HG02970 (cell line): ENCODE results near the gene TBC1D8.
A peak's percentile ranks its signal among the peaks of the same experiment; 100 is the strongest.

ENCODE experiments used
- ATAC-seq: cut with Tn5 transposase; IDR thresholded peaks from one replicate; pipeline ENCODE4 v1.9.1; 2021; ENCODE audit warnings: mild to moderate bottlenecking, moderate library complexity, moderate number of reproducible peaks; ENCODE audit not compliant: unreplicated experiment, low FRiP score

TBC1D8 gene

DNA sequence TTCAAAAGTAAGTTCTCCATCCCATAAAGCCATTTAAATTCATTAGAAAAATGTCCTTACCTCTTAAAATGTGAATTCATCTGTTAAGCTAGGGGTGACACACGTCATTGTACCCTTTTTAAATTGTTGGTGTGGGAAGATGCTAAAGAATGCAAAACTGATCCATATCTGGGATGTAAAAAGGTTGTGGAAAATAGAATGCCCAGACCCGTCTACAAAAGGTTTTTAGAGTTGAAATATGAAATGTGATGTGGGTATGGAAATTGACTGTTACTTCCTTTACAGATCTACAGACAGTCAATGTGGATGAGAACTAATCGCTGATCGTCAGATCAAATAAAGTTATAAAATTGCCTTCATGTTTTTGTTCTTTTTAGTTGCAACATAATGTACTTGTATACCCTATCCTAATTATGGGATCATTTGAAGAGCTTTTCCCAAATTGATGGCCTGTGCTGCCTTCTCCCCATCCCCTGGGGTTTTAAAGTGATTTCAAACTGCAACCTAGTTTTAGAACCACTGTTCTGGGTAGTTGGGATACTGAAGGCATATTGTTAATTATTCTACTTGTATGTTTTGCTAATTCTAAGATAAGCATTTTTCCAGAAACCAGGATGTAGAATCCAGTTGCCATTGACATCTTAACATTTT is 145.0 kb downstream of the TBC1D8 start:
- no peak for ATAC-seq

DNA sequence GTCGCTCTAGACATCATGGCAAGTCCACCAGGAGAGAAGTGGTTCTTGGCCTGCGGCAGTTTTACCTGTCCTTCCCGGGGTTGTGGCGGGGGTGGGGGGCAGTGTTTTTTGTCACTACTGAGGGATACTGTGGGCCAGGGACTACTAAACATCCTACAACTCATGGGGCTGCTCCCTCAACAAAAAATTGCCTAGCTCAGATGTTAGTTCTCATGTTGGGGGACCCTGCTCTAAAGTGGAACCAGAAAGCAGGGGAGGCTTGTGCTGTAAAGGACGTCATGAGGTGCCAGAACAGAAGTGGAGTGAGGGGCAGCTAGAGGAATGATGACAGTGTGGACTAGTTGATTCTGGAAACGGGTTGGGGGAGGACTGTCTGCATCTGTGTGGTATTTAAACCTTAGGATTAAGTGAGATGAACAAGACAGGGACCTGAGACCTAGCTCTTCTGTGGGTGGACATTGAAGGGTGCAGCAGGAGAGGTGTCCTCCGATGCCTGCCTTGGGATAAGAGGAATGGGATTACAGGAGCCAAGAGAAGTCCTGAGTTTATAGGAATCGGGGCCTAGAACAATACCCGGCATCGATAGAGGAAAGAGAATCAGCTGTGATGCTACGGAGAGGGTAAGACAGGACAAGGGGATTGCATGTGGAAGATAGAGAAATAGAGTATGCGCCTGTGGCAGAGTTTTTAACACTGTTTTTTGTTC is 146.4 kb downstream of the TBC1D8 start:
- ATAC-seq: no peak

DNA sequence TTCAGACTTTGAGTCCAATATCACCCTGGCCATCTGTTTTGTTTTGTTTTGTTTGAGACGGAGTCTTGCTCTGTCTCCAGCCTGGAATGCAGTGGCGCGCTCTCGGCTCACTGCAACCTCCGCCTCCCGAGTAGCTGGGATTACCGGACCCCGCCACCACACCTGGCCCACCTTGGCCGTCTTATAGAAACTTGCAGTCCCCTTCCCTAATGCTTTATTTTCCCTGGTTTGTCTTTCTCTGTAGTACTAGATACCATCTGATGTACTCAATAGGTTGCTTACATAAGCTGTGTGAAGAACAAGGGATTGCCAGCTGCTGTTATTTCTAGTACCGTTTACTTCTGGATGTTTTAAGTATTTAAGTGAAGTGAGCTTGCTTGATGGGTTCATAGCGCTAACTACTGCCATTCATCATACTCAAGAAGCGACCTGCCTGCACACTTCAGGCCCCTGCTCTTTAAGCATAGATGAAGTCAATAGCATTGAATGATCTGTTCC is 147.9 kb downstream of the TBC1D8 start:
- no peak for ATAC-seq

DNA sequence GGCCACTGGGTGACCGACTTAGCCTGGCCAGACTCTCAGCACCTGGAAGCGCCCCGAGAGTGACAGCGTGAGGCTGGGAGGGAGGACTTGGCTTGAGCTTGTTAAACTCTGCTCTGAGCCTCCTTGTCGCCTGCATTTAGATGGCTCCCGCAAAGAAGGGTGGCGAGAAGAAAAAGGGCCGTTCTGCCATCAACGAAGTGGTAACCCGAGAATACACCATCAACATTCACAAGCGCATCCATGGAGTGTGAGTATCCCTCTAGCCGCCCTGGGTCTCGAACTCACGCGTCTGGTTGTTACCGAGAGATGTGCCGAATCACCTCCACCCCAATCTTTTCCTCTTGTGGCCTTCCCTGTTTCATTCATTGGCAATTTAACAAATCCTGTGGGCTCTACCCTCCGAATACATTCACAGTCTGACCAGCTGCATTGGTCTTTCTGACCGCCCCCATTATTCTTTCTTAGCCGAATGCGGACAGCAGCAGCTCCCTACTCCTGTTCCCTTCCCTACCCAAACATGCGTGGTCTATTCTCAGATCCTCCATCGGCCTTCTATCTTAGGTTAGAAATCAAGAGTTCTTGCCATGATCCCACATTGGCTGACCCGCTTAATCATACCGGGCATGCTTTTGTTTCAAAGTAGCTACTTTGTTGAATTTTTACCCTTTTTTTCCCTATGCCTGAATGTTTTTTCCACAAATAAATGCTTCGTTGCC is 148.5 kb downstream of the TBC1D8 start:
- ATAC-seq: no peak

DNA sequence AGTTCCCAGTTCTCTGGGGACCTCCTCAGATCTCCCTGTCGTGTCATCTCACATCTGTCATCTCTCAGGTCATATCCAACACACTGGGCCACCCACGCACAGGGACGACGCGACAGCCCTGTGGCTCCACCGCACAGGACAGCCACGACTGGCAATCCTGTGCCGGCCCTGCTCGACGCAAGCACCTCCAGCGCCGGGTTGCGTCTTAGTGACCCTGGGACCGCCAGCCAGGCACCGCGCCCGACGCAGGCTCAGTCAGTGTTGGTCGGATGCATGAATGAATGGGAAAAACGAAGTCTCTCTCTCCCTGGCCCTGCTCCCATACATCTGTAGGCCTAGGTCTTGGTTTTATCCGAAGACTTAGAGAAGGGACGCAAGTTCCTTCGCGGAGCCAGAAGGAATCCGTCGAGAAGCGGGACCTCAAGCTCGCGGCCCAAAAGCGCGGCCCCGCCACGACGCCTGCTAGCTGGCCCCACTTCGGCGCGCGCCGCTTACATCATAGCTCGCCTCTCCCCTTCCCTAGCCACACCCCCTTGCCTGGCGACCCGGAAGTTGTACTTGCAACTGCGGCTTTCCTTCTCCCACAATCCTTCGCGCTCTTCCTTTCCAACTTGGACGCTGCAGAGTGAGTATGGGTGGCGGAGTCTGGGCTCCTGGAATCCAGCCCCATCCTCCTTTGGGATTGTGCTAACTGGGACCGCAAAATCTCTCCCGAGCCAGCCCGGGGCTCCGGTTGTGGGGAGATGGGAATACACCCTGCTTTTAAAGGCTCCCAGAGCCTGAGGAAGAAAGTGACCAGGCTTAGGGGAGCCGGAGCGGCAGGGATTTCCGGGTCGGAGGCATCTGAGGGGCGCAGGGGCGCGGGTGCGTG is 149.3 kb downstream of the TBC1D8 start, which contains the start of gene RPL31:
Gene RPL31, plus strand, starts transcription at position 599 of the 871 bp plus-strand sequence. CDS start 413 bp downstream, outside the sequence.
- peak; percentile 98 for ATAC-seq

DNA sequence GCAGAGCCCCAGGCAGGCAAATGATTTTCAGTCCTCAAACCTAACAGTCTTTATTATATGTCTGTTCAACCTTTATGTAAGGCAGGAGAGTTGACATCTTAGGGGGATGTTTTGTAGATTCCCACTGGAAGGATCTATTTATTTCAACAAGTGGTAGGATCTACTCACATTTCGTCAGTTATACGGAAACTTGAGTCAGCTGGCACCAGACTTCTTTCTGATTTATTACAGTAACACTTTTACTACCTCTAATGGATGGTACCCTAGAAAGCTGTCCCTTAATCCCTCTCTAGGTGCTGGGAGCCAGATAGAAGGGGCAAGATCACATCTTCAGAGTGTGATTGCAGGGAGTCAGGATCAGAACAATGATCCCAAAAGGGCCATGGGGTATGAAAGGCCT is 151.2 kb downstream of the TBC1D8 start:
- ATAC-seq: no peak

DNA sequence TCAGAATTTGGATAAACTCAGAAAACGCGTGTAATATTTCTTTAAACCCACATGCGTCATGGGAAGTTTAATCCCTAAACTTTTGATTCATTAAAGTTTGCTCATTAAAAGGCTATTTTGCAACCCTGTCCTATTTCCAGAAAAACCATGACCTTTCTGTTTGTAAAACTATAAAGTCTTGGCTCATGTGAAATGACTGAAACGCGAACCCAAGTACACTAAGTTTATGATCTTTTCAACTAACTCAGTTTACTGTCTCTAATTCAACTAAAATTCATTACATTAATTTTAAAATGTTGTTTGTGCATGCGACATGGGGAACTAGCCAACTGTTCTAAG is 153.0 kb downstream of the TBC1D8 start:
- ATAC-seq: no peak

DNA sequence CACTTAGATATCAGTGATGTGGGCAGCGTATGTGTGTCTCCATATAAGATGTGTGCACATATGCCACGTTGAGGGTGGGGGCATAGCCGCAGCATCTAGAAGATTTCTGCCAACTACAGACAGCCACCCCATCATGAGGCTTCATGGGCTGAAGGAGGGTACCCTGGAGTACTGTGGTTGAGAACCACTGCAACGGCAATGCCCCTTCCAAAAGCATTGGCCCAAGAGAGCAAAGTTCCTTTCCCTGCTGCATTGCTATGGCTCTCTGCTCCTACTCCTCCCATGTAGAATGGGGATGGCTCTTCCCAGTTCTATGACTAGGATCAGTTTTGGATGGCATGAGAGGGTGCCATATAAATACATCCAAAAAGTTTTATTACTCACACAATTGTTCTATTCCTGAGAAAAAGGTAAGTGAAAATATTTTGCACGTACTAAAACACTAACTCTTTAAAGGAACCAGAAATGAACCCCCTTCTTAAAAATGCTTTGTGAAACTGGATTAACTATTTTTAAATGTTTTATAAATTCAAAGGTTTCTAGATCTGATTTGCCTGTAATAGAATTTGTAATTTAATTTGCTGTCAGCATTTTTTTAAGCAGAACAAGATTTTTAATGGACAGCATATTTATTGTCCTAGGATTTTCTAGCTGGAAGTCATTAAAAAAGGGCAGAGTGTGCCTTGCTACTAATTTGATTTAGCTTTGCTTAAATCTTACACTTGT is 153.5 kb downstream of the TBC1D8 start:
- no peak for ATAC-seq

DNA sequence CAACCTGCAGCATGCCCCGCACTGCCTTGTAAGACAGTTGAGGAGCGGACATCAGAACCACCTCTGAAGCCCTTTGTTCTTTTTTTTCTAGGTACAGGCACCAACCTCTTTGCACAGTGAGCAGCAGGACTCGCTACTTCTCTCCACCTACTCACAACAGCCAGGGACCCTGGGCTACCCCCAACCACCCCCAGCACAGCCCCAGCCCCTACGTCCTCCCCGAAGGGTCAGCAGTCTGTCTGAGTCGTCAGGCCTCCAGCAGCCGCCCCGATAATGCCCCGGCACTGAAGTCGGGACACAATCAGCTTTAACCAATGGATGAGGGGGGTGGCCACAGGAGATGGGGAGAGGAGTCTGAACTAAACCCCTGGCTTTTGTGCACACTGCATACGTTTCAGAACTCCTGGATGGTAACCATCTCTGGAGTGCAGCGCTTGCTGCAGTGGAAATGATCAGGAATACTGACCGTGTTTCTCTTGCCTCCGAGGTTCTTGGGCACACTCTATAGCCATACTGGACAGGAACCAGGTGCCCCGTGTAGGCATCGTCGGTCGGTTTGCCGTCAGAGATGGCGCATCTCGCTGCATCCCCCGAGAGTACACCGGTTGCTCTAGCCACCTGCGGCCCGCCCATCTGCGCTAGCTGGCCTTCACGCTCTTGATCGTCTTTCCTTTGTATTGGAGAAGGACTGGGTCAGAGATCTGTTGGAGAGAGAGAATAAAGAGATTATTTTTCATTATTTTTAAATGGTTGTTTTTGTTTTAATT is 155.7 kb downstream of the TBC1D8 start:
- ATAC-seq: no peak

DNA sequence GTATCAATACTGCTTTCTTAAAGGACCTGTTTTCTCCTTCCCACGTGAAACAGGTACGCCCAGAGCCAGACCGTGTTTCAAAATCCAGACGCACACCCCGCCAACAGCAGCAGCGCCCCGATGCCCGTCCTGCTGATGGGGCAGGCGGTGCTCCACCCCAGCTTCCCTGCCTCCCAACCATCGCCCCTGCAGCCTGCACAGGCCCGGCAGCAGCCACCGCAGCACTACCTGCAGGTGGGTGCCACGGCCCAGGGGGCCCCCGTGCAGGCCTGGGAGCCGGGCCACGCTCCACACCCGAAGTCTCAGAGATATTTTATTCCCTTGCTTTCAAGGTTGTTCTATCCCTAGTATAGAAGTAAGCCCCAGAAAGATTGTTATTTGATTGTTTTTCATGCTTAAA is 157.9 kb downstream of the TBC1D8 start:
- ATAC-seq: no peak

DNA sequence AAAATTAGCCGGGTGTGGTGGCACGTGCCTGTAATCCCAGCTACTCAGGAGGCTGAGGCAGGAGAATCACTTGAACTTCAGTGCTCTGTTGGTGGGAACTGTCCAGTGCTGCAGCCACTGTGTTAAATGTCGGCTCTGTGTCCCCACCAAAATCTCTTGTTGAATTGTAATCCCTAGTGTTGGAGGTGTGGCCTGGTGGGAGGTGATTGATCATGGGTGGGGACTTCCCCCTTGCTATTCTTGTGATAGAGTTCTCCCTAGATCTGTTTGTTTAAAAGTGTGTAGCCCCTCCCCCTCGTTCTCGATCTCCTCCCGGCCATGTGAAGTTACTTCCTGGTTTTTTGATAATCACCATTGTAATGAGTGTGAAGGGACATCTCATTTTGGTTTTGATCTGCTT is 158.9 kb downstream of the TBC1D8 start:
- no peak for ATAC-seq

DNA sequence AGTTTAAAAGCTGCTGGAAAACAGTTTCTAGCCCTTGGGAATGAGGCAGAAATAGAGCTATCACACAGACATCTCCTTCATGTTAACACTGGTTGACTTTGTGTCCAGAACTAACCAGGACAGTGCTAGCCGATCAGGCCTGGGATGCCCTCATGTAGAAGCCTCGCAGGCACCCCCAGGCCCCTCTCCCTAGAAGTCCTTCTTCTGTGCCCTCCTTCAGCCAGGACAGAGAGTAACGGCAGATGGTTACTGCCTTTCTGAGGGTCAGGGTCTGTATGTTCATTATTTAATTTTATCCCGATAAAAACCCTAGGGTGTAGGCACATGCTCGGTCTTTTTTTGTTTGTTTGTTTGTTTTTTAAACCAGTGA is 159.8 kb downstream of the TBC1D8 start:
- no peak for ATAC-seq

DNA sequence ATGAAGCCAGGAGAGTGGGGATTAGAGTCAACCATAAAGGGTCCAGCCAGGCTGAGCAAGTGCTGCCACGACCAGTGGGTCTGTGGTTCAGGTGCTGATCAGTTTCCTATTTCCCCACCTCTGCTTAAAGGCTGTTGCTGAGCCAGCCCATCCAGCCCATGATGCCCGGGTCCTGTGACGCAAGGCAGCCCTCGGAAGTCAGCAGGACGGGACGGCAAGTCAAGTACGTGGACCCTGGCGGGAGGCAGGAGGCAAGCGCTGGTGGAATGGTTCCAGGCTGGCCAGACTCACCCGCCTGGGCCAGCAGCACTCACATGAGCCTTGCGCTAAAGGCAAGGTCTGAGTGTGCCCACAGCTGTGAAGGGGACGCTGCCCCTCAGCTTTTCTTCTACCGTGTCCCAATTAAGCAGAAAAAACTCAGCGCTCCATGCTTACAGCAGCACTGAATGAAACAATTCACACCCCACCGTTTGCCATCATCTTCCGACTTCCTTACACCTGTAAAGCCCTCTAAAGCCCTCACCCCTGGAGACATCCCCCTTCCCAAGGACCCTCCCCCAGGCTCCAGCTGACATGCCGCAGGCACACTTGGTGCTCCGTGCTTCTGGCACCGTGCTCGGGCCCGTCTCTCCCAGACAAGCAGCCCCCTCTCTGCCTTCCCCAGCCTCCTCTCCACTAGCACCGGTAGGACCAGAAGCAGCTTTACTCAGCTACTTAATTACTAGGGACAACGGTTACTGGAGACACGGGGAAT is 160.4 kb downstream of the TBC1D8 start:
- ATAC-seq: no peak

DNA sequence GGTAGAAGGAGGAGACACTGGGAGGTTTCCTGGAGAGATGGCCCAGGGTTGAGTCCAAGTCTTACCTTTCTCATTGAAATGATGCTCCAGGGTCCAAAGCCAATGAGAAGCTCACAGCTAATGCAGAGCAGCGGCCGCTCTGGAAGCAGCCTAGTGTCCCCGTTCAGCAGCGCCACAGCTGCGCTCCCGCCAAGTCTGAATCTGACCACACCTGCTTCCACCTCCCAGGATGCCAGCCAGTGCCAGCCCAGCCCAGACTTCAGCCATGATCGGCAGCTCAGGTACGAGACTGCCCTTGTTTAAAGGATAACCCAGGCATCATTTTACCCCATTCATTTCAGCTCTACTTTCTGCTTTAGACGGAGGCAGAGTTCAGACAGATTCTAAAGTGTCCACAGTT is 161.0 kb downstream of the TBC1D8 start:
- no peak for ATAC-seq

DNA sequence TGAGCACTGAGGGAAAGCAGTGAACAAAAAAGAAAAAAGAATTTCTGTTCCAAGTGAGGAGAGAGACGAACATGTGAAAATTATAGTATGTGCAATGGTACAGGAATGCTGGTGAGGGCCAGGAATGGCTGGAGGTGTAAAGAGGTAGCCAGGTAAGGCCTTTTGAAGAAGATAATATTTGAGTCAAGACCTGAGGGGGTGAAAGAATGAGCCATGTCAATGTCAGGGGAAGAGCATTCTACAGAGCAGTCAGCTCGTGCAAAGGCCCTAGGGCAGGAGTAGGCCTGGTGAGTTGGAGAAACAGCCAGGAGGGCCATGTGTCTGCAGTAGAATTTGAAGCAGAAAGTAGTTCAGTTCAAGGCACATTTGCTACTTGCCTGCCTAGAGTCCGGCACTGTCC is 161.5 kb downstream of the TBC1D8 start:
- no peak for ATAC-seq

DNA sequence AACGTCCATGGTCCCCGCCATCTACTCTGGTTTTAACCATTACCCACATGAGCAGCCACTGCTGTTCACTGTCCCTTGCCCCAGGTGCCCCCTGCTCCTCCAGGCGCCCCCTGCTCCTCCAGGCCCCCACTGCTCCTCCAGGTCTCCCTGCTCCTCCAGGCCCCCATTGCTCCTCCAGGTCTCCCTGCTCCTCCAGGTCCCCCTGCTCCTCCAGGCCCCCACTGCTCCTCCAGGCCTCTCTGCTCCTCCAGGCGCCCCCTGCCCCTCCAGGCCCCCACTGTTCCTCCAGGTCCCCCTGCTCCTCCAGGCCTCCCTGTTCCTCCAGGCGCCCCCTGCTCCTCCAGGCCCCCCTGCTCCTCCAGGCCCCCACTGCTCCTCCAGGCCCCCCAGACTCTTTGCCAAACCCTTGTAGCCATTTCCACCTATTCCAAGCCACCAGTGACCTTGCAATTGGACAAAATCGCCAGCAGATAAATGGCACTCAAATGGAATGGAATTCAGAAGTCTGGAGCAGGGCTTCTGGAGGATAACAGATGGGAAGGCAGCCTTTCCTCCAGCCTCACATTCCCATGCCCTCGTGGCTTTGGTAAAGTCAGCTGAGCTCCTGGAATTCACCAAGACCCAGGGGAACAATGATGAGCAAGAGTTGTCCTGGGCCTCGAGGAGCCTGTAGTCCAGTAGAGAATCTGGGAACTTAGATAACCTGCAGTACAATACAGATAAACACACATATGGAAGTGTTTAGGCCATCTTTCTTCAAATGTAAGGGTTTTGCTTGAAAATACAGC is 162.4 kb downstream of the TBC1D8 start:
- no peak for ATAC-seq

DNA sequence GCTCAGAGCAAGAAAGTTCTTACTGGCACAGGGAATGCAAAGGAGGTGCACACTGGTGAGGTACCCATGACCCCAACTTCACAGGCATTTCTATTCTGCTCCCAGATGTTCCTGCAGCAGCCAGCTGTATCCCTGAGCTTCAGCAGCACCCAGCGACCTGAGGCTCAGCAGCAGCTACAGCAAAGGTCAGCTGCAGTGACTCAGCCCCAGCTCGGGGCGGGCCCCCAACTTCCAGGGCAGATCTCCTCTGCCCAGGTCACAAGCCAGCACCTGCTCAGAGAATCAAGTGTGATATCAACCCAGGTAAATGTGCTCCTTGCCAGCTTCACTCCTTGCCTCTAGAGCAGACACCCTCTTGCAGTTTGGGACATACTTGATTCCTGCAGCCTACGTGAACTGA is 163.2 kb downstream of the TBC1D8 start:
- ATAC-seq: no peak

DNA sequence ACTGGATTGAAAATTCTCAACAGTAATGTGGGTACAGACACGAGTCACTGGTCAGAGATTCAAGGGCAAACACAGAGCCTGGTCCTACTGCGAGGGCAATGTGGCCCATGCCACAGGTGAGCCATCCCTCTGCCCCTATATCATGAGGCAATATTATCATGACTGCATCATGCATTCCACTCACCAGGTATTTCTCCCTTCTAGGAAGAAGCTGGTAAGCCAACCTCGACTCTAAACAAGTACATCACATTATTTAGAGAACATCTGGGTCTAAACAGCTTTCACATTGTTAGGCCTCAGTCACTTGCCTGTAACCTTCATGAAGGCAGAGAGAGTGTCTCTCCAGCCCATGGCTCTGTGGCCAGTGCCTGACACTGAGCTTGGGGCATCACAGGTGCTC is 163.6 kb downstream of the TBC1D8 start:
- ATAC-seq: no peak
